Activated CD4-positive, alpha-beta T cell treated with anti-CD3 and anti-CD28 coated beads, Interleukin-2, amount 10 ng/mL, durations not matched to agents 7 days and 5 days (primary cell): Measurements from ENCODE around the gene DACH1. TPM values are rescaled to one million over a fixed set of nuclear protein-coding genes. Genes with fewer than 3 reads are reported as not detected.

Experiments used
- CTCF ChIA-PET: fragments of 350-600 bp; sonication (Branson Sonifier 250); formaldehyde crosslinking; loops from one replicate; lab custom pipeline; 2021; ENCODE audit warnings: antibody characterized with exemption; lab: Charles Lee
- POLR2A ChIA-PET: fragments of 350-600 bp; sonication (Branson Sonifier 250); formaldehyde crosslinking; loops from one replicate; lab custom pipeline; 2021; ENCODE audit warnings: antibody characterized with exemption; lab: Charles Lee
- DNase-seq: peaks from one replicate; pipeline ENCODE4 v3.0.0-alpha.2; 2020
- H3K27ac Mint-ChIP-seq: one replicate; pipeline ENCODE4 v1.8.0; 2021; ENCODE audit warnings: mild to moderate bottlenecking, moderate library complexity, mixed read lengths
- H3K27me3 Mint-ChIP-seq: one replicate; pipeline ENCODE4 v1.8.0; 2021; ENCODE audit warnings: mixed read lengths
- H3K36me3 Mint-ChIP-seq: one replicate; pipeline ENCODE4 v1.8.0; 2021; ENCODE audit warnings: low read depth, mixed read lengths
- H3K4me1 Mint-ChIP-seq: one replicate; pipeline ENCODE4 v1.8.0; 2021; ENCODE audit warnings: mixed read lengths
- H3K4me3 Mint-ChIP-seq: one replicate; pipeline ENCODE4 v1.8.0; 2021; ENCODE audit warnings: mild to moderate bottlenecking, moderate library complexity, mixed read lengths
- H3K9me3 Mint-ChIP-seq: one replicate; pipeline ENCODE4 v1.8.0; 2021; ENCODE audit warnings: mixed read lengths
- total RNA-seq, 2 experiments: library from RNA; stranded (reverse); gene quantifications; one replicate each; pipeline ENCODE4 v1.2.3, GENCODE V29; 2021

The DACH1 gene
- total RNA-seq, 2 experiments from 2014 or later: not detected

GRCh38 chr13:71515744-71516038 lies 351.3 kb downstream of the DACH1 start:
- CTCF ChIA-PET: no interaction called here

GRCh38 chr13:71514900-71515743 lies 351.9 kb downstream of the DACH1 start:
- Mint-ChIP-seq H3K27ac (no peak overlapping the region), H3K36me3 (no peaks in the 10 kb centered on the region), H3K4me3 (no peak overlapping the region), H3K27me3 (no peaks in the 10 kb centered on the region), H3K4me1 (no peaks in the 10 kb centered on the region), H3K9me3 (no peaks in the 10 kb centered on the region)
- ChIA-PET CTCF (no interaction called here), POLR2A (no interaction called here)
- no peak for DNase-seq

More at GRCh38 chr13:71515744-71516038, 351.3 kb downstream of the DACH1 start:
- Mint-ChIP-seq H3K4me1 (no peaks in the 10 kb centered on the region), H3K27me3 (no peaks in the 10 kb centered on the region), H3K27ac (no peak overlapping the region), H3K4me3 (no peak overlapping the region), H3K36me3 (no peaks in the 10 kb centered on the region), H3K9me3 (no peaks in the 10 kb centered on the region)
- POLR2A ChIA-PET: no interaction called here
- no peak for DNase-seq

- Mint-ChIP-seq H3K4me1 (no peaks in the 10 kb centered on the region), H3K27ac (no peak overlapping the region), H3K27me3 (no peaks in the 10 kb centered on the region), H3K36me3 (no peaks in the 10 kb centered on the region), H3K9me3 (no peaks in the 10 kb centered on the region), H3K4me3 (no peak overlapping the region)
- no peak for DNase-seq
- ChIA-PET CTCF (no interaction called here), POLR2A (no interaction called here)
Measured at GRCh38 chr13:71513411-71514033, 353.5 kb downstream of the DACH1 start.

GRCh38 chr13:71503781-71504180 lies 363.2 kb downstream of the DACH1 start:
- ChIA-PET POLR2A (no interaction called here), CTCF (no interaction called here)
- no peaks in the 10 kb centered on the region for H3K4me1 Mint-ChIP-seq
- no peak for DNase-seq
- no peaks in the 10 kb centered on the region for H3K9me3 Mint-ChIP-seq
- no peak overlapping the region for H3K4me3 Mint-ChIP-seq
- no peak overlapping the region for H3K27ac Mint-ChIP-seq
- H3K36me3 Mint-ChIP-seq: no peaks in the 10 kb centered on the region
- no peaks in the 10 kb centered on the region for H3K27me3 Mint-ChIP-seq

GRCh38 chr13:71499944-71500514 lies 367.0 kb downstream of the DACH1 start:
- Mint-ChIP-seq H3K4me3 (no peak overlapping the region), H3K36me3 (no peaks in the 10 kb centered on the region), H3K4me1 (no peaks in the 10 kb centered on the region), H3K27ac (no peak overlapping the region), H3K9me3 (no peaks in the 10 kb centered on the region), H3K27me3 (no peaks in the 10 kb centered on the region)
- ChIA-PET POLR2A (no interaction called here), CTCF (no interaction called here)
- DNase-seq: no peak

- ChIA-PET CTCF (no interaction called here), POLR2A (no interaction called here)
- Mint-ChIP-seq H3K4me3 (no peak overlapping the region), H3K27me3 (no peaks in the 10 kb centered on the region), H3K4me1 (no peaks in the 10 kb centered on the region), H3K27ac (no peak overlapping the region), H3K9me3 (no peaks in the 10 kb centered on the region), H3K36me3 (no peaks in the 10 kb centered on the region)
- no peak for DNase-seq
Measured at GRCh38 chr13:71499235-71499634, 367.8 kb downstream of the DACH1 start.

GRCh38 chr13:71493189-71493588 lies 373.8 kb downstream of the DACH1 start:
- H3K4me1 Mint-ChIP-seq: no peaks in the 10 kb centered on the region
- POLR2A ChIA-PET: no interaction called here
- CTCF ChIA-PET: no interaction called here
- H3K4me3 Mint-ChIP-seq: no peak overlapping the region
- H3K27ac Mint-ChIP-seq: no peak overlapping the region
- H3K9me3 Mint-ChIP-seq: no peaks in the 10 kb centered on the region
- no peaks in the 10 kb centered on the region for H3K36me3 Mint-ChIP-seq
- no peak for DNase-seq
- no peaks in the 10 kb centered on the region for H3K27me3 Mint-ChIP-seq

GRCh38 chr13:71492346-71492871 lies 374.6 kb downstream of the DACH1 start:
- H3K27ac Mint-ChIP-seq: no peak overlapping the region
- no peaks in the 10 kb centered on the region for H3K36me3 Mint-ChIP-seq
- ChIA-PET CTCF (interaction anchor here (0.6 kb wide), 1 partner anchor 888 kb away, joined by 4 read pairs; no protein-coding TSS in a partner anchor), POLR2A (no interaction called here)
- no peak overlapping the region for H3K4me3 Mint-ChIP-seq
- H3K4me1 Mint-ChIP-seq: no peaks in the 10 kb centered on the region
- H3K27me3 Mint-ChIP-seq: no peaks in the 10 kb centered on the region
- no peaks in the 10 kb centered on the region for H3K9me3 Mint-ChIP-seq
- DNase-seq: no peak

GRCh38 chr13:71491010-71491409 lies 376.0 kb downstream of the DACH1 start:
- no peaks in the 10 kb centered on the region for H3K9me3 Mint-ChIP-seq
- no peaks in the 10 kb centered on the region for H3K36me3 Mint-ChIP-seq
- no peaks in the 10 kb centered on the region for H3K27me3 Mint-ChIP-seq
- no peak overlapping the region for H3K4me3 Mint-ChIP-seq
- no peak overlapping the region for H3K27ac Mint-ChIP-seq
- no peak for DNase-seq
- POLR2A ChIA-PET: no interaction called here
- CTCF ChIA-PET: no interaction called here
- H3K4me1 Mint-ChIP-seq: no peaks in the 10 kb centered on the region

GRCh38 chr13:71489041-71489440 lies 378.0 kb downstream of the DACH1 start:
- H3K27me3 Mint-ChIP-seq: no peaks in the 10 kb centered on the region
- H3K4me1 Mint-ChIP-seq: no peaks in the 10 kb centered on the region
- ChIA-PET CTCF (no interaction called here), POLR2A (no interaction called here)
- no peaks in the 10 kb centered on the region for H3K36me3 Mint-ChIP-seq
- no peak overlapping the region for H3K4me3 Mint-ChIP-seq
- no peak for DNase-seq
- no peak overlapping the region for H3K27ac Mint-ChIP-seq
- H3K9me3 Mint-ChIP-seq: no peaks in the 10 kb centered on the region

GRCh38 chr13:71488201-71488600 lies 378.8 kb downstream of the DACH1 start:
- POLR2A ChIA-PET: no interaction called here
- Mint-ChIP-seq H3K9me3 (no peaks in the 10 kb centered on the region), H3K36me3 (no peaks in the 10 kb centered on the region), H3K4me1 (no peaks in the 10 kb centered on the region), H3K27ac (no peak overlapping the region), H3K4me3 (no peak overlapping the region), H3K27me3 (no peaks in the 10 kb centered on the region)
- DNase-seq: no peak
- CTCF ChIA-PET: no interaction called here

- ChIA-PET POLR2A (no interaction called here), CTCF (no interaction called here)
- H3K4me1 Mint-ChIP-seq: no peaks in the 10 kb centered on the region
- no peak overlapping the region for H3K4me3 Mint-ChIP-seq
- DNase-seq: no peak
- no peaks in the 10 kb centered on the region for H3K36me3 Mint-ChIP-seq
- H3K27ac Mint-ChIP-seq: no peak overlapping the region
- H3K27me3 Mint-ChIP-seq: no peaks in the 10 kb centered on the region
- H3K9me3 Mint-ChIP-seq: no peaks in the 10 kb centered on the region
Measured at GRCh38 chr13:71485913-71486312, 381.1 kb downstream of the DACH1 start.

- Mint-ChIP-seq H3K9me3 (no peaks in the 10 kb centered on the region), H3K36me3 (no peaks in the 10 kb centered on the region), H3K27me3 (no peaks in the 10 kb centered on the region), H3K4me1 (no peaks in the 10 kb centered on the region), H3K4me3 (no peak overlapping the region), H3K27ac (no peak overlapping the region)
- ChIA-PET POLR2A (no interaction called here), CTCF (interaction anchor here (0.6 kb wide), 1 partner anchor 300 kb away, joined by 3 read pairs; no protein-coding TSS in a partner anchor)
- no peak for DNase-seq
Measured at GRCh38 chr13:71483733-71484132, 383.3 kb downstream of the DACH1 start.
